K562 (cell line): ENCODE results near the gene PRXL2A. TPM values are rescaled to one million over a fixed set of nuclear protein-coding genes. Genes with fewer than 3 reads are reported as not detected.
A peak's percentile ranks its signal among the peaks of the same experiment; 100 is the strongest.

Source experiments
- HMG20A ChIP-seq: fragments of 450-650 bp; formaldehyde crosslinking; conservative IDR thresholded peaks from 2 replicates; pipeline ENCODE4 v1.4.0; 2020; ENCODE audit warnings: mild to moderate bottlenecking, mixed read lengths
- HMGN3 ChIP-seq: IDR thresholded peaks from 2 replicates; pipeline ENCODE4 v1.6.1; 2011; ENCODE audit warnings: borderline replicate concordance, low read depth, mild to moderate bottlenecking, mixed read lengths, low read length; ENCODE audit not compliant: insufficient read length; ENCODE audit errors: extremely low read depth
- KDM2B ChIP-seq: fragments of 250-450 bp; sonication (Bioruptor Pico); IDR thresholded peaks from 2 replicates; pipeline ENCODE4 v1.8.0; 2021; ENCODE audit warnings: mild to moderate bottlenecking, moderate library complexity
- NR2C1 ChIP-seq, 2 experiments: fragments of 450-650 bp; IDR thresholded peaks; 2 replicates each; pipeline ENCODE4 v1.6.1; 2017; ENCODE audit warnings: mild to moderate bottlenecking in 2 of 2, antibody characterized with exemption in 1 of 2, inconsistent platforms in 1 of 2, missing compliant biosample characterization in 1 of 2, missing genetic modification characterization in 1 of 2
- PML ChIP-seq: IDR thresholded peaks from 2 replicates; pipeline ENCODE4 v1.6.1; 2012; ENCODE audit warnings: low read length, inconsistent platforms
- SIX5 ChIP-seq, 2 experiments: IDR thresholded peaks; 2 replicates each; pipeline ENCODE4 v1.6.1; 2011; ENCODE audit warnings: low read length in 2 of 2, borderline replicate concordance in 1 of 2, low read depth in 1 of 2, mild to moderate bottlenecking in 1 of 2, moderate library complexity in 1 of 2; ENCODE audit not compliant: insufficient read depth in 1 of 2
- TRIM24 ChIP-seq, 2 experiments: fragments of 450-650 bp; IDR thresholded peaks; 2 replicates each; pipeline ENCODE4 v1.6.1; 2016
- ZNF24 ChIP-seq: fragments of 450-650 bp; IDR thresholded peaks from 2 replicates; pipeline ENCODE4 v1.6.1; 2016
- ZNF347 ChIP-seq: fragments of 450-650 bp; formaldehyde crosslinking; IDR thresholded peaks from 2 replicates; pipeline ENCODE4 v1.4.0; 2020; ENCODE audit warnings: low read depth, mild to moderate bottlenecking, moderate library complexity
- ZNF561 ChIP-seq: fragments of 450-650 bp; formaldehyde crosslinking; conservative IDR thresholded peaks from 2 replicates; pipeline ENCODE4 v1.4.0; 2020; ENCODE audit warnings: mild to moderate bottlenecking, moderate library complexity
- ZNF830 ChIP-seq: fragments of 250-450 bp; sonication (Bioruptor Pico); IDR thresholded peaks from 2 replicates; pipeline ENCODE4 v1.5.0; 2021; ENCODE audit warnings: mild to moderate bottlenecking
- polyA plus RNA-seq, 8 experiments: library from polyadenylated mRNA; depleted of rRNA in 4 of 8; stranded (reverse) in 5 of 8; unstranded in 3 of 8; fragments of >200 nt; fragmentation: Nextera tagmentation in 2 of 8; fragmentation: Illumina TruSeq in 1 of 8; extraction: Ambion mirVana in 2 of 8; extraction: Trizol in 1 of 8; gene quantifications; 2 replicates each; pipeline versions ENCODE4 v1.2.1 to v1.2.3, GENCODE V29; 2011 to 2014; ENCODE audit warnings: inconsistent platforms in 1 of 8, missing spikeins in 1 of 8
- total RNA-seq, 7 experiments: library from RNA; depleted of rRNA in 6 of 7; stranded (reverse); fragments of >200 nt in 6 of 7; fragmentation: Illumina TruSeq in 2 of 7; extraction: Trizol in 2 of 7; gene quantifications; 2 replicates each; pipeline versions ENCODE4 v1.2.1 to v1.2.3, GENCODE V29; 2011 to 2021; ENCODE audit warnings: low replicate concordance in 1 of 7
- TF ChIP-seq, protein P1 (sequence below): fragments of 450-650 bp; IDR thresholded peaks from 2 replicates; pipeline ENCODE4 v1.6.1; 2016; ENCODE audit warnings: borderline replicate concordance
- TF ChIP-seq, protein P2 (sequence below): sonication (generic); formaldehyde crosslinking; IDR thresholded peaks from 2 replicates; pipeline ENCODE4 v1.8.1; 2023; ENCODE audit warnings: missing genetic modification reagents, mild to moderate bottlenecking, borderline replicate concordance
- TF ChIP-seq, protein P3 (sequence below): fragments of 250-450 bp; sonication (Bioruptor Pico); IDR thresholded peaks from 2 replicates; pipeline ENCODE4 v1.9.0; 2021; ENCODE audit warnings: mild to moderate bottlenecking, inconsistent platforms
- TF ChIP-seq, protein P4 (sequence below), 2 experiments: IDR thresholded peaks; 2 replicates each; pipeline ENCODE4 v1.6.1; 2012; ENCODE audit warnings: improper control_type of control experiment in 2 of 2, low read depth in 2 of 2, low read length in 2 of 2, borderline replicate concordance in 1 of 2

PRXL2A gene
- total and polyA plus RNA-seq, 9 of the 15 experiments (the other 6 are each of a cell fraction or from before 2014, with no cell fraction given) = 0.14 to 1.2 (median 0.75) TPM

DNA sequence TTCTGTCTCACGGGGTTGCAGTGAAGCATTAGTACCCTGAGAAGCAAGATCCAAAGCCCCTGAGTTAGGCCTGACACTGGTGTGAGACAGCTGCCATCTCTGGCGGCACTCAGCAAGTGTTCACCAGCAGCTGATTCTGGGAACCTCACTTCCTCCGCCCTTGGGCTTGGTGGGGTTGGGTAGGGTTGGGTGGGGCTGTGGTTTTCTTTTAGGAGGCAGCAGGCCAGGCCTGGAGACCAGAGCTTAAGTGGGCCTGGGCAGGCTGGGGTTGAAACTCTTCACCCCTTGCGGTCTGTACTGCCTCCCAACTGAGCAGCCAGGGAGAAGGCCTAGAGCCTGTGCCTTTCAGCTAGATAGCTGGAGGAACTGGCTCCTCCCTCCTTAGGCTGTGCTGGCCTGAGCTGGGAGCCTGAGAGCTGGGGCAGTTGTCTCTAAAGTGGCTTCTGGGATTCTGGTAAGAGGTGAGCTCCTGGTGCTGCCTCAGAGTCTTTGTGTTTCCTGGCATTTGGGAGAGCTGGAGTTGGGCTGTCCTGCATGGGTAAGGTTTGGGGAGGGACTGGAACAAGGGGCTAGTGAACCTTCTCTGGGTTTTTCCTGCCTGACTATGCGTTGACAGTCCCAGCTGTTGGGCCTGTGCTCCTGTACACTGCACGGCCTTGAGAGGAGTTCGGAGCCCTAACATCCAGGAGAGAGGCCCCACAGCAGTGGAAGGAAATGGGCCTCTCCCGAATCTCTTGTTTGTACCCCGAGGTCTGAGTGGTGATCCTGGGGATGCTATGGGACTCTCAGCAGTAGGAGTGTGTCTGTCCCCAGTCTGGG lies 50.9 kb downstream of the PRXL2A start (continued):
- TF ChIP-seq, protein P1, sequence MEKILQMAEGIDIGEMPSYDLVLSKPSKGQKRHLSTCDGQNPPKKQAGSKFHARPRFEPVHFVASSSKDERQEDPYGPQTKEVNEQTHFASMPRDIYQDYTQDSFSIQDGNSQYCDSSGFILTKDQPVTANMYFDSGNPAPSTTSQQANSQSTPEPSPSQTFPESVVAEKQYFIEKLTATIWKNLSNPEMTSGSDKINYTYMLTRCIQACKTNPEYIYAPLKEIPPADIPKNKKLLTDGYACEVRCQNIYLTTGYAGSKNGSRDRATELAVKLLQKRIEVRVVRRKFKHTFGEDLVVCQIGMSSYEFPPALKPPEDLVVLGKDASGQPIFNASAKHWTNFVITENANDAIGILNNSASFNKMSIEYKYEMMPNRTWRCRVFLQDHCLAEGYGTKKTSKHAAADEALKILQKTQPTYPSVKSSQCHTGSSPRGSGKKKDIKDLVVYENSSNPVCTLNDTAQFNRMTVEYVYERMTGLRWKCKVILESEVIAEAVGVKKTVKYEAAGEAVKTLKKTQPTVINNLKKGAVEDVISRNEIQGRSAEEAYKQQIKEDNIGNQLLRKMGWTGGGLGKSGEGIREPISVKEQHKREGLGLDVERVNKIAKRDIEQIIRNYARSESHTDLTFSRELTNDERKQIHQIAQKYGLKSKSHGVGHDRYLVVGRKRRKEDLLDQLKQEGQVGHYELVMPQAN = no peak
- TF ChIP-seq SIX5 (IDR thresholded peaks at IDR 0.05; ENCODE audit: borderline replicate concordance in 1 of 2, insufficient read depth in 1 of 2, low read depth in 1 of 2, low read length in 2 of 2) (no peak), ZNF830 (CRISPR knock-in tag) (0 out of 2 replicates have a peak, but pooled peaks have one; percentile 66), ZNF561 (CRISPR knock-in tag) (no peak), ZNF347 (CRISPR knock-in tag) (no peak), HMGN3 (no peak), PML (no peak; the same call in 1 of the 2 replicates), KDM2B (CRISPR knock-in tag) (no peak), TRIM24 (IDR thresholded peaks at IDR 0.05) (no peak), NR2C1 (IDR thresholded peaks at IDR 0.05) (no peak), NR2C1 (tag; IDR thresholded peaks at IDR 0.05) (no peak), HMG20A (CRISPR knock-in tag) (no peak), ZNF24 (no peak)
- TF ChIP-seq, protein P2, sequence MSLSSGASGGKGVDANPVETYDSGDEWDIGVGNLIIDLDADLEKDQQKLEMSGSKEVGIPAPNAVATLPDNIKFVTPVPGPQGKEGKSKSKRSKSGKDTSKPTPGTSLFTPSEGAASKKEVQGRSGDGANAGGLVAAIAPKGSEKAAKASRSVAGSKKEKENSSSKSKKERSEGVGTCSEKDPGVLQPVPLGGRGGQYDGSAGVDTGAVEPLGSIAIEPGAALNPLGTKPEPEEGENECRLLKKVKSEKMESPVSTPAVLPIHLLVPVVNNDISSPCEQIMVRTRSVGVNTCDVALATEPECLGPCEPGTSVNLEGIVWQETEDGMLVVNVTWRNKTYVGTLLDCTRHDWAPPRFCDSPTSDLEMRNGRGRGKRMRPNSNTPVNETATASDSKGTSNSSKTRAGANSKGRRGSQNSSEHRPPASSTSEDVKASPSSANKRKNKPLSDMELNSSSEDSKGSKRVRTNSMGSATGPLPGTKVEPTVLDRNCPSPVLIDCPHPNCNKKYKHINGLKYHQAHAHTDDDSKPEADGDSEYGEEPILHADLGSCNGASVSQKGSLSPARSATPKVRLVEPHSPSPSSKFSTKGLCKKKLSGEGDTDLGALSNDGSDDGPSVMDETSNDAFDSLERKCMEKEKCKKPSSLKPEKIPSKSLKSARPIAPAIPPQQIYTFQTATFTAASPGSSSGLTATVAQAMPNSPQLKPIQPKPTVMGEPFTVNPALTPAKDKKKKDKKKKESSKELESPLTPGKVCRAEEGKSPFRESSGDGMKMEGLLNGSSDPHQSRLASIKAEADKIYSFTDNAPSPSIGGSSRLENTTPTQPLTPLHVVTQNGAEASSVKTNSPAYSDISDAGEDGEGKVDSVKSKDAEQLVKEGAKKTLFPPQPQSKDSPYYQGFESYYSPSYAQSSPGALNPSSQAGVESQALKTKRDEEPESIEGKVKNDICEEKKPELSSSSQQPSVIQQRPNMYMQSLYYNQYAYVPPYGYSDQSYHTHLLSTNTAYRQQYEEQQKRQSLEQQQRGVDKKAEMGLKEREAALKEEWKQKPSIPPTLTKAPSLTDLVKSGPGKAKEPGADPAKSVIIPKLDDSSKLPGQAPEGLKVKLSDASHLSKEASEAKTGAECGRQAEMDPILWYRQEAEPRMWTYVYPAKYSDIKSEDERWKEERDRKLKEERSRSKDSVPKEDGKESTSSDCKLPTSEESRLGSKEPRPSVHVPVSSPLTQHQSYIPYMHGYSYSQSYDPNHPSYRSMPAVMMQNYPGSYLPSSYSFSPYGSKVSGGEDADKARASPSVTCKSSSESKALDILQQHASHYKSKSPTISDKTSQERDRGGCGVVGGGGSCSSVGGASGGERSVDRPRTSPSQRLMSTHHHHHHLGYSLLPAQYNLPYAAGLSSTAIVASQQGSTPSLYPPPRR = no peak
- TF ChIP-seq, protein P3, sequence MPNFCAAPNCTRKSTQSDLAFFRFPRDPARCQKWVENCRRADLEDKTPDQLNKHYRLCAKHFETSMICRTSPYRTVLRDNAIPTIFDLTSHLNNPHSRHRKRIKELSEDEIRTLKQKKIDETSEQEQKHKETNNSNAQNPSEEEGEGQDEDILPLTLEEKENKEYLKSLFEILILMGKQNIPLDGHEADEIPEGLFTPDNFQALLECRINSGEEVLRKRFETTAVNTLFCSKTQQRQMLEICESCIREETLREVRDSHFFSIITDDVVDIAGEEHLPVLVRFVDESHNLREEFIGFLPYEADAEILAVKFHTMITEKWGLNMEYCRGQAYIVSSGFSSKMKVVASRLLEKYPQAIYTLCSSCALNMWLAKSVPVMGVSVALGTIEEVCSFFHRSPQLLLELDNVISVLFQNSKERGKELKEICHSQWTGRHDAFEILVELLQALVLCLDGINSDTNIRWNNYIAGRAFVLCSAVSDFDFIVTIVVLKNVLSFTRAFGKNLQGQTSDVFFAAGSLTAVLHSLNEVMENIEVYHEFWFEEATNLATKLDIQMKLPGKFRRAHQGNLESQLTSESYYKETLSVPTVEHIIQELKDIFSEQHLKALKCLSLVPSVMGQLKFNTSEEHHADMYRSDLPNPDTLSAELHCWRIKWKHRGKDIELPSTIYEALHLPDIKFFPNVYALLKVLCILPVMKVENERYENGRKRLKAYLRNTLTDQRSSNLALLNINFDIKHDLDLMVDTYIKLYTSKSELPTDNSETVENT = no peak
- TF ChIP-seq, protein P4, sequence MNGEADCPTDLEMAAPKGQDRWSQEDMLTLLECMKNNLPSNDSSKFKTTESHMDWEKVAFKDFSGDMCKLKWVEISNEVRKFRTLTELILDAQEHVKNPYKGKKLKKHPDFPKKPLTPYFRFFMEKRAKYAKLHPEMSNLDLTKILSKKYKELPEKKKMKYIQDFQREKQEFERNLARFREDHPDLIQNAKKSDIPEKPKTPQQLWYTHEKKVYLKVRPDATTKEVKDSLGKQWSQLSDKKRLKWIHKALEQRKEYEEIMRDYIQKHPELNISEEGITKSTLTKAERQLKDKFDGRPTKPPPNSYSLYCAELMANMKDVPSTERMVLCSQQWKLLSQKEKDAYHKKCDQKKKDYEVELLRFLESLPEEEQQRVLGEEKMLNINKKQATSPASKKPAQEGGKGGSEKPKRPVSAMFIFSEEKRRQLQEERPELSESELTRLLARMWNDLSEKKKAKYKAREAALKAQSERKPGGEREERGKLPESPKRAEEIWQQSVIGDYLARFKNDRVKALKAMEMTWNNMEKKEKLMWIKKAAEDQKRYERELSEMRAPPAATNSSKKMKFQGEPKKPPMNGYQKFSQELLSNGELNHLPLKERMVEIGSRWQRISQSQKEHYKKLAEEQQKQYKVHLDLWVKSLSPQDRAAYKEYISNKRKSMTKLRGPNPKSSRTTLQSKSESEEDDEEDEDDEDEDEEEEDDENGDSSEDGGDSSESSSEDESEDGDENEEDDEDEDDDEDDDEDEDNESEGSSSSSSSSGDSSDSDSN (IDR thresholded peaks at IDR 0.05; ENCODE audit: borderline replicate concordance in 1 of 2, low read depth in 2 of 2, low read length in 2 of 2) = peak; percentile 93 to 98; a peak in 3 of 4 replicates
